Spleen (tissue), 11 donors: ENCODE results near the gene UBAP2L. TPM values are rescaled to one million over a fixed set of nuclear protein-coding genes. Genes with fewer than 3 reads are reported as not detected.
"Not testable (repeated sequence)": the region's sequence is repeated elsewhere in the genome, so short reads cannot be mapped to it uniquely, and the experiment has no call there.

Experiments
- DNase-seq: peaks from one replicate; pipeline ENCODE4 v3.0.0-alpha.2; 2020
- H3K27ac ChIP-seq, 8 donors: fragments of 200-600 bp; sonication (generic) in 7 of 8; 1 replicate in 4 of 8; 2 replicates in 4 of 8; pipeline versions ENCODE4 v1.5.0 to v1.8.0; 2016 to 2021; ENCODE audit warnings: inconsistent platforms in 4 of 8, mild to moderate bottlenecking in 4 of 8, moderate library complexity in 1 of 8
- H3K27me3 ChIP-seq, 7 donors: fragments of 200-600 bp; sonication (generic) in 6 of 7; replicated peaks in 1 of 7; 1 replicate in 4 of 7; 2 replicates in 3 of 7; pipeline versions ENCODE4 v1.5.0 to v1.8.0; 2016 to 2021; ENCODE audit warnings: inconsistent platforms in 3 of 7, mild to moderate bottlenecking in 1 of 7
- H3K36me3 ChIP-seq, 6 donors: fragments of 200-600 bp; sonication (generic) in 5 of 6; 1 replicate in 4 of 6; 2 replicates in 2 of 6; pipeline versions ENCODE4 v1.5.0 to v1.8.0; 2016 to 2021; ENCODE audit warnings: inconsistent platforms in 2 of 6
- H3K4me1 ChIP-seq, 6 donors: fragments of 200-600 bp; sonication (generic) in 5 of 6; 1 replicate in 3 of 6; 2 replicates in 3 of 6; pipeline versions ENCODE4 v1.5.0 to v1.8.0; 2016 to 2021; ENCODE audit warnings: inconsistent platforms in 3 of 6
- H3K4me3 ChIP-seq, 8 donors: fragments of 200-600 bp; sonication (generic) in 7 of 8; 1 replicate in 4 of 8; 2 replicates in 4 of 8; pipeline versions ENCODE4 v1.5.0 to v1.8.0; 2016 to 2021; ENCODE audit warnings: inconsistent platforms in 4 of 8, mild to moderate bottlenecking in 4 of 8, moderate library complexity in 2 of 8
- H3K9me3 ChIP-seq, 8 donors: fragments of 200-600 bp; sonication (generic) in 7 of 8; 1 replicate in 4 of 8; 2 replicates in 4 of 8; pipeline versions ENCODE4 v1.5.0 to v1.8.0; 2016 to 2021; ENCODE audit warnings: inconsistent platforms in 4 of 8
- CTCF ChIP-seq, 11 experiments: fragments of 200-600 bp in 7 of 11; fragments of 450-650 bp in 4 of 11; sonication (generic) in 4 of 11; IDR thresholded peaks in 8 of 11; conservative IDR thresholded peaks in 3 of 11; 1 replicate in 7 of 11; 2 replicates in 4 of 11; pipeline versions ENCODE4 v1.4.0 to v1.8.0; 2016 to 2021; ENCODE audit warnings: antibody characterized with exemption in 11 of 11, inconsistent platforms in 4 of 11, mild to moderate bottlenecking in 1 of 11
- POLR2A ChIP-seq, 3 donors: fragments of 450-650 bp; IDR thresholded peaks; one replicate each; pipeline ENCODE4 v1.5.1; 2017; ENCODE audit warnings: antibody characterized with exemption in 3 of 3, mild to moderate bottlenecking in 1 of 3
- POLR2AphosphoS5 ChIP-seq, 3 donors: sonication (generic); formaldehyde crosslinking; IDR thresholded peaks; one replicate each; pipeline ENCODE4 v1.5.1; 2017; ENCODE audit warnings: antibody characterized with exemption in 3 of 3
- WGBS, 5 donors: extraction: QIAGEN DNeasy Blood & Tissue Kit in 3 of 5; methylation state at CpG; one replicate each; pipeline versions ENCODE4 v1.1.5 to v1.1.7; 2013 to 2018; 5-methylcytosine and 5-hydroxymethylcytosine counted together
- intact Hi-C: fragments of 100-400 bp; cut with DNase I; formaldehyde crosslinking; loops from one replicate; pipeline ENCODE4 v1.15.0; 2023; ENCODE audit warnings: low total_unique reads
- polyA plus RNA-seq, 3 donors: library from polyadenylated mRNA; stranded (reverse); fragments of 200-250 nt; gene quantifications; one replicate each; pipeline ENCODE4 v1.2.1, GENCODE V29; 2013
- total RNA-seq, 7 donors: library from RNA; depleted of rRNA in 3 of 7; stranded (reverse); fragments of >200 nt in 3 of 7; fragmentation: NEBNext Ultra II Directional in 4 of 7; extraction: Animal tissue kit (Norgen Biotek cat#: 25700) in 4 of 7; gene quantifications; one replicate each; pipeline versions ENCODE4 v1.1.0 to v1.2.1, GENCODE V29; 2016 to 2021
- donor health status: healthy with polysubstance abuse.
- donor health status: DM: no; HTN: no; CAD: no; lungs with moderate emphysema.
- donor health status: DM: no; HTN: no; CAD: no.
- donor health status: Bipolar disorder and iron deficiency.
- donor health status: healthy.
- donor health status: DM: no; HTN: no; CAD: no.
- donor health status: DM: yes; HTN: yes; CAD: no.

UBAP2L gene
- total and polyA plus RNA-seq, 10 donors = 36.8 to 156 (median 97.2) TPM

GRCh38 chr1:154223621-154224020, 2.9 kb downstream of the UBAP2L start:
- intact Hi-C loops = no loop called here
- Histone ChIP-seq H3K4me3 (no peak overlapping the region), H3K27ac (peak overlapping the region in 1 of 8 donors; percentile 99), H3K27me3 (no peaks in the 10 kb centered on the region), H3K36me3 (peaks cover 3 to 44% (median 34%) of the 10 kb centered on the region in 6 donors), H3K4me1 (peaks cover 31 to 87% (median 65%) of the 10 kb centered on the region in 6 donors), H3K9me3 (no peaks in the 10 kb centered on the region)
- DNase-seq = no peak
- TF ChIP-seq CTCF (IDR thresholded peaks at IDR 0.05 in 8 of 11, conservative IDR thresholded peaks at IDR 0.05 in 3 of 11) (no peak), POLR2A (IDR thresholded peaks at IDR 0.05) (no peak), POLR2AphosphoS5 (IDR thresholded peaks at IDR 0.05) (no peak)
- WGBS, 5 donors = 64 to 77% (median 69%) methylated on average over 2 of the region's 2 CpGs

- no peak for DNase-seq
- Histone ChIP-seq H3K36me3 (peaks cover 6 to 56% (median 48%) of the 10 kb centered on the region in 6 donors), H3K27ac (no peak overlapping the region), H3K27me3 (no peaks in the 10 kb centered on the region), H3K4me3 (no peak overlapping the region), H3K4me1 (peaks cover 25 to 82% (median 53%) of the 10 kb centered on the region in 6 donors), H3K9me3 (no peaks in the 10 kb centered on the region)
- intact Hi-C loops = no loop called here
- TF ChIP-seq CTCF (IDR thresholded peaks at IDR 0.05 in 8 of 11, conservative IDR thresholded peaks at IDR 0.05 in 3 of 11) (no peak), POLR2AphosphoS5 (IDR thresholded peaks at IDR 0.05) (no peak), POLR2A (IDR thresholded peaks at IDR 0.05) (no peak)
- 93 to 100% (median 96%) methylated on average over 2 of the region's 2 CpGs for WGBS, 5 donors
Measured at GRCh38 chr1:154225370-154225769, 4.6 kb downstream of the UBAP2L start.

DNA sequence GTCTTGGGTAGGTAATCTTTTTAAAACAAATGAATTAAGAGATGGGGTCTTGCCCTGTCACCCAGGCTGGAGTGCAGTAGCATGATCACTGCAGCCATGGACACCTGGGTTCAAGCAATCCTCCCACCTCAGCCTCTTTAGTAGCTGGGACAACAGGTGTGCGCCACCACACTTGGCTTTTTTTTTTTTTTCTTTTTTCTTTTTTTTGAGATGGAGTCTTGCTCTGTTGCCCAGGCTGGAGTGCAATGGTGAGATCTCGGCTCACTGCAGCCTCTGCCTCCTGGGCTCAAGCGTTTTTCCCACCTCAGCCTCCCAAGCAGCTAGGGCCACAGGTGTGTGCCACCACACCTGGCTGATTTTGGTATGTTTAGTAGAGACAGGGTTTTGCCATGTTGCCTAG, 10.4 kb downstream of the UBAP2L start:
- Histone ChIP-seq H3K4me1 (peaks cover 0 to 34% (median 7%) of the 10 kb centered on the region in 6 donors), H3K36me3 (peaks cover 7 to 100% (median 93%) of the 10 kb centered on the region in 6 donors)
- H3K27me3 ChIP-seq, H3K9me3 ChIP-seq, H3K4me3 ChIP-seq, H3K27ac ChIP-seq, intact Hi-C loops, DNase-seq: not testable (repeated sequence)
- 97 to 99% (median 98%) methylated on average over 3 of the region's 3 CpGs for WGBS, 5 donors

DNA sequence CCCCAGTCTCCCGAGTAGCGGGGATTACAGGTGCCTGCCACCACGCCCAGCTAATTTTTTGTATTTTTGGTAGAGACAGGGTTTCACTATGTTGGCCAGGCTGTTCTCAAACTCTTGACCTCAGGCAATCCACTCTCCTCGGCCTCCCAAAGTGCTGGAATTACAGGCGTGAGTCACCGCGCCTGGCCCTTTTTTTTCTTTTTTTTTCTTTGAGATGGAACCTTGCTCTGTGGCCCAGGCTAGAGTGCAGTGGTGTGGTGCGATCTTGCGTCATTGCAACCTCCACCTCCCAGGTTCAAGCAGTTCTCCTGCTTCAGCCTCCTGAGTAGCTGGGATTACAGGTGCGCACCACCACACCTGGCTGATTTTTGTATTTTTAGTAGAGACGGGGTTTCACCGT, 12.4 kb downstream of the UBAP2L start:
- H3K9me3 ChIP-seq, intact Hi-C loops, H3K4me3 ChIP-seq, H3K27ac ChIP-seq, H3K27me3 ChIP-seq, DNase-seq: not testable (repeated sequence)
- WGBS, 5 donors = 94 to 97% (median 95%) methylated on average over 12 of the region's 12 CpGs
- Histone ChIP-seq H3K4me1 (peaks cover 0 to 14% (median 0%) of the 10 kb centered on the region in 6 donors), H3K36me3 (peaks cover 6 to 100% (median 96%) of the 10 kb centered on the region in 6 donors)

GRCh38 chr1:154236855-154237254, 16.1 kb downstream of the UBAP2L start:
- no peak overlapping the region for H3K4me3 ChIP-seq
- no peak overlapping the region for H3K27ac ChIP-seq
- DNase-seq = no peak
- H3K27me3 ChIP-seq = no peaks in the 10 kb centered on the region
- WGBS, 5 donors = 91 to 96% (median 93%) methylated on average over 4 of the region's 4 CpGs
- TF ChIP-seq POLR2AphosphoS5 (IDR thresholded peaks at IDR 0.05) (no peak), POLR2A (IDR thresholded peaks at IDR 0.05) (no peak), CTCF (IDR thresholded peaks at IDR 0.05 in 8 of 11, conservative IDR thresholded peaks at IDR 0.05 in 3 of 11) (no peak)
- intact Hi-C loops = no loop called here
- peaks cover 0 to 100% (median 91%) of the 10 kb centered on the region in 6 donors for H3K36me3 ChIP-seq
- no peaks in the 10 kb centered on the region for H3K9me3 ChIP-seq
- H3K4me1 ChIP-seq = peaks cover 0 to 16% (median 0%) of the 10 kb centered on the region in 6 donors
